IMR-90 (cell line): ENCODE results near the gene GRAMD1B. TPM values are rescaled to one million over a fixed set of nuclear protein-coding genes. Genes with fewer than 3 reads are reported as not detected.

Experiments
- ATAC-seq: fragments of 200-7000 bp; cut with Tn5 transposase; 2 replicates; pipeline ENCODE4 v1.9.1; 2020; ENCODE audit warnings: low read depth, mild to moderate bottlenecking, moderate library complexity
- BruUV-seq: library from RNA; stranded (reverse); fragments of 400-500 nt; replicated peaks from 2 replicates; lab custom pipeline; 2021; lab: Mats Ljungman, UMichigan
- CTCF ChIA-PET: fragments of 300-600 bp; formaldehyde crosslinking; extraction: SDS; loops from one replicate; lab custom pipeline; 2021; ENCODE audit warnings: antibody characterized with exemption; lab: Yijun Ruan, JAX
- POLR2A ChIA-PET: fragments of 300-600 bp; sonication (Branson Sonifier 250); formaldehyde crosslinking; loops from one replicate; lab custom pipeline; 2022; ENCODE audit warnings: antibody characterized with exemption; ENCODE audit not compliant: unreplicated experiment; lab: Charles Lee
- DNase-seq: peaks from one replicate; pipeline ENCODE4 v3.0.0; 2013
- H2AFZ ChIP-seq: replicated peaks from 2 replicates; pipeline ENCODE3; 2013; ENCODE audit warnings: low read length, mild to moderate bottlenecking; ENCODE audit not compliant: poor library complexity
- H2AK5ac ChIP-seq: 2 replicates; pipeline ENCODE4 v1.6.1; 2013; ENCODE audit warnings: low read depth, low read length, inconsistent platforms
- H2AK9ac ChIP-seq: replicated peaks from 2 replicates; pipeline ENCODE3; 2013; ENCODE audit warnings: mild to moderate bottlenecking, low read depth, low read length, moderate library complexity; ENCODE audit not compliant: poor library complexity
- H2BK120ac ChIP-seq: 2 replicates; pipeline ENCODE4 v1.6.1; 2013; ENCODE audit warnings: low read depth, low read length, inconsistent platforms
- H2BK15ac ChIP-seq: 3 replicates; pipeline ENCODE4 v1.6.1; 2013; ENCODE audit warnings: low read depth, low read length, inconsistent platforms
- H2BK20ac ChIP-seq: 2 replicates; pipeline ENCODE4 v1.6.1; 2013; ENCODE audit warnings: low read depth, mild to moderate bottlenecking, inconsistent platforms, low read length, moderate library complexity
- H2BK5ac ChIP-seq: 2 replicates; pipeline ENCODE4 v1.6.1; 2013; ENCODE audit warnings: mild to moderate bottlenecking, low read depth, low read length, inconsistent platforms; ENCODE audit not compliant: poor library complexity, severe bottlenecking
- H3K14ac ChIP-seq: replicated peaks from 2 replicates; pipeline ENCODE4 v1.6.1; 2013; ENCODE audit warnings: low read depth, low read length, inconsistent platforms
- H3K18ac ChIP-seq: 2 replicates; pipeline ENCODE4 v1.6.1; 2013; ENCODE audit warnings: low read depth, low read length, control low read depth
- H3K23ac ChIP-seq: 2 replicates; pipeline ENCODE4 v1.6.1; 2013; ENCODE audit warnings: low read depth, low read length, inconsistent platforms
- H3K27ac ChIP-seq: 2 replicates; pipeline ENCODE4 v1.5.1; 2013; ENCODE audit warnings: mild to moderate bottlenecking, control low read depth, low read length; ENCODE audit not compliant: insufficient read depth
- H3K27me3 ChIP-seq: 2 replicates; pipeline ENCODE4 v1.6.1; 2013; ENCODE audit warnings: low read length; ENCODE audit not compliant: control insufficient read depth, insufficient read depth
- H3K36me3 ChIP-seq: 2 replicates; pipeline ENCODE4 v1.6.1; 2013; ENCODE audit warnings: low read length, mixed read lengths; ENCODE audit not compliant: control insufficient read depth, insufficient read depth
- H3K4ac ChIP-seq: 2 replicates; pipeline ENCODE4 v1.6.1; 2013; ENCODE audit warnings: low read depth, low read length, inconsistent platforms
- H3K4me1 ChIP-seq: 2 replicates; pipeline ENCODE4 v1.6.1; 2013; ENCODE audit warnings: low read length, mixed read lengths; ENCODE audit not compliant: control insufficient read depth, insufficient read depth
- H3K4me2 ChIP-seq: 2 replicates; pipeline ENCODE4 v1.6.1; 2013; ENCODE audit warnings: low read depth, mild to moderate bottlenecking, control low read depth, low read length, moderate library complexity
- H3K4me3 ChIP-seq: 2 replicates; pipeline ENCODE4 v1.5.1; 2013; ENCODE audit warnings: low read depth, mild to moderate bottlenecking, control low read depth, low read length, moderate library complexity; ENCODE audit not compliant: insufficient read depth
- H3K56ac ChIP-seq: 2 replicates; pipeline ENCODE4 v1.6.1; 2013; ENCODE audit warnings: low read length, inconsistent platforms; ENCODE audit not compliant: insufficient read depth; ENCODE audit errors: extremely low read depth
- H3K79me1 ChIP-seq, 2 experiments: 2 replicates each; pipeline ENCODE4 v1.6.1; 2013; ENCODE audit warnings: low read length in 2 of 2, inconsistent platforms in 1 of 2, low read depth in 1 of 2
- H3K9ac ChIP-seq: 2 replicates; pipeline ENCODE4 v1.6.1; 2013; ENCODE audit warnings: low read depth, low read length, control low read depth
- H3K9me1 ChIP-seq: 2 replicates; pipeline ENCODE4 v1.6.1; 2013; ENCODE audit warnings: low read length, inconsistent platforms; ENCODE audit not compliant: insufficient read depth
- H3K9me3 ChIP-seq: 2 replicates; pipeline ENCODE4 v1.6.1; 2013; ENCODE audit warnings: low read length; ENCODE audit not compliant: control insufficient read depth, insufficient read depth
- H4K20me1 ChIP-seq: 2 replicates; pipeline ENCODE4 v1.6.1; 2013; ENCODE audit warnings: low read length, inconsistent platforms; ENCODE audit not compliant: insufficient read depth
- H4K5ac ChIP-seq: 2 replicates; pipeline ENCODE4 v1.6.1; 2013; ENCODE audit warnings: mild to moderate bottlenecking, low read depth, low read length, control low read depth
- H4K8ac ChIP-seq, 2 experiments: 2 replicates each; pipeline ENCODE4 v1.6.1; 2013; ENCODE audit warnings: low read depth in 2 of 2, low read length in 2 of 2, control low read depth in 1 of 2, inconsistent platforms in 1 of 2
- H4K91ac ChIP-seq: 2 replicates; pipeline ENCODE4 v1.6.1; 2013; ENCODE audit warnings: low read depth, low read length, inconsistent platforms; ENCODE audit not compliant: insufficient read depth
- FOS ChIP-seq: fragments of 150-350 bp; IDR thresholded peaks from 2 replicates; pipeline ENCODE4 v1.6.1; 2016; ENCODE audit warnings: low read depth, low read length
- MAFK ChIP-seq: IDR thresholded peaks from 2 replicates; pipeline ENCODE4 v1.6.1; 2012; ENCODE audit warnings: low read depth, low read length, improper control_type of control experiment
- POLR2A ChIP-seq: IDR thresholded peaks from 2 replicates; pipeline ENCODE4 v1.6.1; 2012; ENCODE audit warnings: mild to moderate bottlenecking, low read depth, low read length
- RCOR1 ChIP-seq: IDR thresholded peaks from 2 replicates; pipeline ENCODE4 v1.6.1; 2012; ENCODE audit warnings: mild to moderate bottlenecking, low read length, improper control_type of control experiment; ENCODE audit not compliant: insufficient replicate concordance
- WGBS, 2 experiments: methylation state at CpG; one replicate each; pipeline versions ENCODE4 v1.1.5 to v1.1.7; 2013; ENCODE audit warnings: missing lambda C conversion rate in 2 of 2; ENCODE audit not compliant: insufficient read length in 1 of 2; ENCODE audit errors: extremely low coverage in 2 of 2; 5-methylcytosine and 5-hydroxymethylcytosine counted together
- dilution Hi-C: fragments of 300-500 bp; cut with HindIII; formaldehyde crosslinking; loops from one replicate; pipeline ENCODE4 v1.14.3; 2018; ENCODE audit warnings: low sequenced_read_pairs; ENCODE audit not compliant: unreplicated experiment
- in situ Hi-C: fragments of 300-500 bp; cut with MboI; formaldehyde crosslinking; loops from 3 replicates; pipeline ENCODE4 v1.14.3; 2019; ENCODE audit warnings: low sequenced_read_pairs, inconsistent platforms, mixed read lengths
- intact Hi-C: fragments of 100-400 bp; cut with micrococcal nuclease; formaldehyde crosslinking; loops from 2 replicates; pipeline ENCODE4 v1.10.0; 2022
- polyA plus RNA-seq, 3 experiments: library from polyadenylated mRNA; depleted of rRNA; stranded (reverse); fragments of >200 nt; gene quantifications; 2 replicates each; pipeline ENCODE4 v1.2.3, GENCODE V29; 2012; ENCODE audit warnings: low replicate concordance in 1 of 3
- total RNA-seq: library from RNA; depleted of rRNA; stranded (reverse); fragments of >200 nt; gene quantifications from 2 replicates; pipeline ENCODE4 v1.2.3, GENCODE V29; 2012
- TF ChIP-seq, protein P1 (sequence below): fragments of 150-350 bp; IDR thresholded peaks from 2 replicates; pipeline ENCODE4 v1.6.1; 2017; ENCODE audit warnings: mild to moderate bottlenecking, antibody characterized with exemption, low read length, low read depth
- TF ChIP-seq, protein P2 (sequence below): fragments of 150-350 bp; IDR thresholded peaks from 2 replicates; pipeline ENCODE4 v1.6.1; 2016; ENCODE audit warnings: low read depth, mild to moderate bottlenecking, low read length, moderate library complexity, borderline replicate concordance

The GRAMD1B gene
- total and polyA plus RNA-seq, 2 of the 4 experiments (the other 2 are of a cell fraction) = 7.1 to 7.2 TPM

DNA sequence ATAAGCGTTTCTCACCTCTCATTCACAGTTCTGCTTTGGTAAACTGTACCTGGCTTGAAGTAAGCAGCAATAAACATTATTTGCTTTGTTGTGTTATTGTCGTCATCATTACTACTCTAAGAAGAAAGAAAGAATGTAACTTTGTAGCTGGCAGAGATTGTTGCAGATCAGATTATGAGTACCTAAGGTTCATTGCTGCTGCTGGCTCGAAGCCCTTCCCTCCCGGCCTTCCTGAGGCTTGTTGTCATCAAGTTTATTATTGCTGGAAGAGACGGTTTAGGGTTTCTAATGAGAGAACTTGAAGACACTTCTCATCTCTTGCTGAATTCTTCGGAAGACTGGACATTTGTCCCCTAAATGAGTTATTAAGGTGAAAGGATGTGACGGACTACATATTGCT lies 101.3 kb downstream of the GRAMD1B start:
- ChIA-PET CTCF (interaction anchor here (1.2 kb wide), 1 partner anchor 20 kb away, joined by 3 read pairs; no protein-coding TSS in a partner anchor), POLR2A (no interaction called here)
- H2AK9ac ChIP-seq = no peak overlapping the region
- in situ Hi-C loops (no loop called here), dilution Hi-C loops (no loop called here), intact Hi-C loops (no loop called here)
- no peak overlapping the region for H3K56ac ChIP-seq
- H2BK120ac ChIP-seq = no peak overlapping the region
- H3K4me3 ChIP-seq = no peak overlapping the region
- H2BK20ac ChIP-seq = no peak overlapping the region
- no TSS peak for BruUV-seq
- no peaks in the 10 kb centered on the region for H3K9me3 ChIP-seq
- no peak overlapping the region for H4K5ac ChIP-seq
- no peaks in the 10 kb centered on the region for H3K4me1 ChIP-seq
- DNase-seq (no peak), ATAC-seq (no peak)
- TF ChIP-seq, protein P1, sequence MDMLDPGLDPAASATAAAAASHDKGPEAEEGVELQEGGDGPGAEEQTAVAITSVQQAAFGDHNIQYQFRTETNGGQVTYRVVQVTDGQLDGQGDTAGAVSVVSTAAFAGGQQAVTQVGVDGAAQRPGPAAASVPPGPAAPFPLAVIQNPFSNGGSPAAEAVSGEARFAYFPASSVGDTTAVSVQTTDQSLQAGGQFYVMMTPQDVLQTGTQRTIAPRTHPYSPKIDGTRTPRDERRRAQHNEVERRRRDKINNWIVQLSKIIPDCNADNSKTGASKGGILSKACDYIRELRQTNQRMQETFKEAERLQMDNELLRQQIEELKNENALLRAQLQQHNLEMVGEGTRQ = no peak
- TF ChIP-seq, protein P2, sequence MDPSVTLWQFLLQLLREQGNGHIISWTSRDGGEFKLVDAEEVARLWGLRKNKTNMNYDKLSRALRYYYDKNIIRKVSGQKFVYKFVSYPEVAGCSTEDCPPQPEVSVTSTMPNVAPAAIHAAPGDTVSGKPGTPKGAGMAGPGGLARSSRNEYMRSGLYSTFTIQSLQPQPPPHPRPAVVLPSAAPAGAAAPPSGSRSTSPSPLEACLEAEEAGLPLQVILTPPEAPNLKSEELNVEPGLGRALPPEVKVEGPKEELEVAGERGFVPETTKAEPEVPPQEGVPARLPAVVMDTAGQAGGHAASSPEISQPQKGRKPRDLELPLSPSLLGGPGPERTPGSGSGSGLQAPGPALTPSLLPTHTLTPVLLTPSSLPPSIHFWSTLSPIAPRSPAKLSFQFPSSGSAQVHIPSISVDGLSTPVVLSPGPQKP = no peak
- no peak for TF ChIP-seq RCOR1
- TF ChIP-seq FOS = no peak
- TF ChIP-seq POLR2A = no peak
- no peak for TF ChIP-seq MAFK
- H3K36me3 ChIP-seq = no peaks in the 10 kb centered on the region
- H3K4me2 ChIP-seq = no peak overlapping the region
- H3K9ac ChIP-seq = no peak overlapping the region
- no peak overlapping the region for H3K4ac ChIP-seq
- H3K9me1 ChIP-seq = 0 out of 2 replicates have a peak, but pooled peaks cover 3% of the 10 kb centered on the region
- H3K14ac ChIP-seq = no peak overlapping the region
- H4K8ac ChIP-seq = no peak overlapping the region
- H3K27me3 ChIP-seq = no peaks in the 10 kb centered on the region
- no peak overlapping the region for H2AFZ ChIP-seq
- H3K18ac ChIP-seq = no peak overlapping the region
- no peak overlapping the region for H2BK5ac ChIP-seq
- no peak overlapping the region for H4K91ac ChIP-seq
- no peak overlapping the region for H3K23ac ChIP-seq
- H2BK15ac ChIP-seq = no peak overlapping the region
- H4K20me1 ChIP-seq = no peaks in the 10 kb centered on the region
- 100% methylated on average over 1 of the region's 7 CpGs; no CpG with 5 or more reads in 1 of the 2 experiments for WGBS, 2 experiments
- no peak overlapping the region for H3K27ac ChIP-seq
- H2AK5ac ChIP-seq = no peak overlapping the region
- H3K79me1 ChIP-seq = peaks cover 14 to 16% of the 10 kb centered on the region in 2 experiments; a peak in 2 of 4 replicates
